Breast epithelium (tissue), 4 donors: ENCODE data around the gene C19orf38. TPM values are rescaled to one million over a fixed set of nuclear protein-coding genes. Genes with fewer than 3 reads are reported as not detected.
"Not testable (repeated sequence)": the region's sequence is repeated elsewhere in the genome, so short reads cannot be mapped to it uniquely, and the experiment has no call there.

Experiments used
- DNase-seq, 2 donors: peaks; one replicate each; pipeline ENCODE4 v3.0.0-alpha.2; 2019; ENCODE audit warnings: low spot score in 2 of 2
- H3K27ac ChIP-seq, 2 donors: fragments of 200-600 bp; sonication (generic) in 1 of 2; one replicate each; pipeline ENCODE4 v1.5.1; 2016 to 2019; ENCODE audit warnings: mild to moderate bottlenecking in 1 of 2
- H3K27me3 ChIP-seq, 2 donors: fragments of 200-600 bp; sonication (generic) in 1 of 2; one replicate each; pipeline versions ENCODE4 v1.5.1 to v1.6.0; 2017 to 2019; ENCODE audit warnings: control low read depth in 1 of 2, mild to moderate bottlenecking in 1 of 2
- H3K36me3 ChIP-seq: fragments of 200-600 bp; one replicate; pipeline ENCODE4 v1.5.1; 2019
- H3K4me1 ChIP-seq, 2 donors: fragments of 200-600 bp; sonication (generic); one replicate each; pipeline ENCODE4 v1.5.1; 2016 to 2019; ENCODE audit warnings: control low read depth in 1 of 2
- H3K4me3 ChIP-seq, 3 donors: fragments of 200-600 bp; sonication (generic); 1 replicate in 2 of 3; 2 replicates in 1 of 3; pipeline ENCODE4 v1.5.1; 2016 to 2019; ENCODE audit warnings: mild to moderate bottlenecking in 3 of 3, moderate library complexity in 2 of 3
- H3K9me3 ChIP-seq, 2 donors: fragments of 200-600 bp; sonication (generic) in 1 of 2; one replicate each; pipeline ENCODE4 v1.5.1; 2016 to 2019; ENCODE audit warnings: control low read depth in 1 of 2
- CTCF ChIP-seq, 3 donors: fragments of 450-650 bp; IDR thresholded peaks; one replicate each; pipeline ENCODE4 v1.5.1; 2016 to 2017; ENCODE audit warnings: antibody characterized with exemption in 3 of 3, mild to moderate bottlenecking in 3 of 3, moderate library complexity in 3 of 3
- POLR2A ChIP-seq: fragments of 450-650 bp; IDR thresholded peaks from one replicate; pipeline ENCODE4 v1.6.1; 2016; ENCODE audit warnings: antibody characterized with exemption, mild to moderate bottlenecking, moderate library complexity
- POLR2AphosphoS5 ChIP-seq, 3 donors: sonication (generic); formaldehyde crosslinking; IDR thresholded peaks; one replicate each; pipeline ENCODE4 v1.6.1; 2017; ENCODE audit warnings: antibody characterized with exemption in 3 of 3
- intact Hi-C: fragments of 100-400 bp; cut with DNase I; formaldehyde crosslinking; loops from one replicate; pipeline ENCODE4 v1.15.1; 2023; ENCODE audit warnings: low total_unique reads
- total RNA-seq, 3 donors: library from RNA; depleted of rRNA; stranded (reverse); fragments of >200 nt; gene quantifications; one replicate each; pipeline ENCODE4 v1.1.0, GENCODE V29; 2016

C19orf38 gene
- total RNA-seq, 3 donors from 2014 or later: 1.3 to 2.7 (median 2.0) TPM

DNA sequence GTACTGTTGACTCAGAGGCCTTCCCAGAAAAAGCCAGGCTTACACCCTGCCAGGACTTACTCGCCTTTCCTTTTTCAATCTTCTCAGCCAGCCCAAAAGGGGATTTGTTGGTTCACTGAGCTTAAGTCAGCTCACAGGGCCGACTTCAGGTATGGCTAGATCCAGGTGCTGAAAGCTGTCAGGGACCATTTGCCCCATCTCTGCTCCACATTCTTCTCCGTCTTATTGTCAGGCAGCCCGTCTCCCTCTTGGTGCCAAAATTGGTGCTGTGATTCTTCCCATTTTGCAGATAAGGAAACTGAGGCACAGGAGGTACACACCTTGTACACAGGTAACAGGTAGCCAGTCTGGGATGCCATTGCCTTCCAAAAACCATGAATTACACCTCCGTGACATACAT is 2.4 kb downstream of the C19orf38 start:
- intact Hi-C loops: no loop called here

GRCh38 chr19:10852098-10852800 is 4.0 kb downstream of the C19orf38 start:
- intact Hi-C loops: no loop called here
- H3K27ac ChIP-seq: no peak overlapping the region
- H3K4me1 ChIP-seq: no peaks in the 10 kb centered on the region
- H3K27me3 ChIP-seq: no peaks in the 10 kb centered on the region
- DNase-seq: no peak
- no peaks in the 10 kb centered on the region for H3K36me3 ChIP-seq
- H3K9me3 ChIP-seq: no peaks in the 10 kb centered on the region
- H3K4me3 ChIP-seq: no peak overlapping the region
- no peak for TF ChIP-seq POLR2AphosphoS5 (IDR thresholded peaks at IDR 0.05)
- TF ChIP-seq POLR2A: no peak
- TF ChIP-seq CTCF (IDR thresholded peaks at IDR 0.05): no peak

More for the DNA sequence above, 2.4 kb downstream of the C19orf38 start:
- Histone ChIP-seq H3K27ac (no peak overlapping the region), H3K27me3 (no peaks in the 10 kb centered on the region), H3K4me1 (no peaks in the 10 kb centered on the region), H3K4me3 (no peak overlapping the region), H3K36me3 (no peaks in the 10 kb centered on the region), H3K9me3 (peaks cover 0 to 7% of the 10 kb centered on the region in 2 donors)
- no peak for DNase-seq
- TF ChIP-seq POLR2AphosphoS5 (IDR thresholded peaks at IDR 0.05) (no peak), CTCF (IDR thresholded peaks at IDR 0.05) (no peak), POLR2A (no peak)

DNA sequence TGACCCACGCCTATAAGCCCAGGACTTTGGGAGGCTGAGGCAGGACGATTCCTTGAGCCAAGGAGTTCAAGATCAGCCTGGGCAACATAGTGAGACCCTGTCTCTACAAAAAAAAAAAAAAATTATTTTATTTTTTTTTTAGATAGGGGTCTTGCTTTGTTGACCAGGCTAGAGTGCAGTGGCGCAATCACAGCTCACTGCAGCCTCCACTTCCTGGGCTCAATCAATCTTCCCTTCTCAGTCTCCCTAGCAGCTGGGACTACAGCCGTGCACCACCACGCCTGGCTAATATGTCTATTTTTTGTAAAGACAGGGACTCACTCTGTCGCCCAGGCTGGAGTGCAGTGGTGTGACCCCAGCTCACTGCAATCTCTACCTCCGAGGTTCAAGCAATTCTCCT is 4.7 kb downstream of the C19orf38 start:
- no peaks in the 10 kb centered on the region for H3K4me1 ChIP-seq

DNA sequence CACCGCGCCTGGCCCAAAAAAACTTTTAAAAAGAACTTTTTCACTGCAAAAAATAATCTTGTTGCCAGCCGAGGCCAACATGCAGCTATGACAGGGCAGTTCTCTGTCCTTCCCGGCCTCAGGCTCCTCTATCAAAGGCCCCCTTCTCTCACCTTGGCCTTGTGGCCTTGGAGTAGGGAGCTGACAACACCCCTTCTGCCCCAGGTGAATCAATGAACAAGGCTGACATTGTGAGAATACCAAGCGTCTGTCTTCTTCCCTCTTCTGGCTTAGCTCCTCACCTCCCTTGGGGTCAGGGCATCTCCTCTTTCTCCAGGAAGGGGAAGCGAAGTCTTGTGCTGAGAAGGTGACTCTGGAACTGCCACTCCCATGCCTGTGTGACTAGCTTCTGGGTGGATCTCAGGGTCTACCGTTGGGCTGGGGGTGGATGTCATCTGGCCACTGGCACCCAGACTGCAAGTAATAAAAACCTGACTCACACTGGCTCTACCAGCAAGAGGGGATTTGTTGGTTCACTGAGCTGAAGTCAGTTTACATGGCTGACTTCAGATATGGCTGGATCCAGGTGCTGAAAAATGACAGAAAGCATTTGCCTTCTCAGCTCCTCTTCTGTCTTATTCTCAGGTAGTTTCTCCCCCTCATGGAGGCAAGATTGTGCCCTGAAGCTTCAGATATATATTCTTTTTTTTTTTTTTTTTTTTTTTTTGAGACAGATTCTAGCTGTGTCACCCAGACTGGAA is 6.3 kb downstream of the C19orf38 start:
- no peaks in the 10 kb centered on the region for H3K36me3 ChIP-seq
- no peaks in the 10 kb centered on the region for H3K27me3 ChIP-seq
- TF ChIP-seq POLR2AphosphoS5 (IDR thresholded peaks at IDR 0.05) (no peak), CTCF (IDR thresholded peaks at IDR 0.05) (no peak), POLR2A (no peak)
- no peaks in the 10 kb centered on the region for H3K9me3 ChIP-seq
- H3K4me1 ChIP-seq: no peaks in the 10 kb centered on the region
- no peak overlapping the region for H3K27ac ChIP-seq
- DNase-seq: no peak
- H3K4me3 ChIP-seq: no peak overlapping the region
- intact Hi-C loops: no loop called here

More for the DNA sequence above, 4.7 kb downstream of the C19orf38 start:
- no peak for DNase-seq
- Histone ChIP-seq H3K4me3 (no peak overlapping the region), H3K36me3 (no peaks in the 10 kb centered on the region), H3K27ac (no peak overlapping the region), H3K9me3 (no peaks in the 10 kb centered on the region), H3K27me3 (no peaks in the 10 kb centered on the region)
- intact Hi-C loops: no loop called here
- no peak for TF ChIP-seq POLR2A
- no peak for TF ChIP-seq CTCF (IDR thresholded peaks at IDR 0.05)
- TF ChIP-seq POLR2AphosphoS5 (IDR thresholded peaks at IDR 0.05): no peak

DNA sequence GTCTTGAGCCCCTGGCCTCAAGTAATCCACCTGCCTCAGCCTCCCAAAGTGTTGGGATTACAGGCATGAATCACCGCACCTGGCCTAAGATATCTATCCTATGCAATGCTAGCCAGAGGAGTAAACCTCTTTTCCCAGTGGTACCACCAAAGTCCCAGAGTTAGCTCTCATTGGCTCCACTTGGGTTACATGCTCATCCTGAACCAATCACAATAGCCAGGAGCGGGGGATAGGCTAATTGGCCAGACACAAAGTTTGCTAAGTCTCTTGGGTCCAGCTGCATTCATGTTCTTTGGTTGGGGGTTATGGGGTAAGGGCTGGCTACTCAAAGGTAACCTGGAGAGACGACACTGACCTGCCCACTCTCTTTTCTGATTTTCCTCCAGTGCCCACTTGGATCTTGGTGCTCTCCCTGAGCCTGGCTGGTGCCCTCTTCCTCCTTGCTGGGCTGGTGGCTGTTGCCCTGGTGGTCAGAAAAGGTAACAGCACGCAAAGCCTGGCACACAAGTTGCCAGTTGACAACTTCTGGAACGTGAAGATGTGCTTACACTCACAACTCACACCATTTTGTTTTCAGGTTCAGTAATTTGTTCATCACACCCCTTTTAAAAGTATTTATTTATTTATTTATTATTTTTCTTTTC is 7.8 kb downstream of the C19orf38 start:
- Histone ChIP-seq H3K9me3 (no peaks in the 10 kb centered on the region), H3K4me3 (no peak overlapping the region), H3K27me3 (no peaks in the 10 kb centered on the region), H3K36me3 (no peaks in the 10 kb centered on the region), H3K27ac (no peak overlapping the region), H3K4me1 (no peaks in the 10 kb centered on the region)
- intact Hi-C loops: no loop called here
- TF ChIP-seq CTCF (IDR thresholded peaks at IDR 0.05): peak in 1 of 3 donors; percentile 24
- TF ChIP-seq POLR2AphosphoS5 (IDR thresholded peaks at IDR 0.05): no peak
- no peak for DNase-seq

GRCh38 chr19:10856899-10857298 is 8.7 kb downstream of the C19orf38 start:
- H3K27ac ChIP-seq, intact Hi-C loops, H3K4me1 ChIP-seq, DNase-seq, H3K4me3 ChIP-seq, H3K27me3 ChIP-seq, H3K9me3 ChIP-seq, H3K36me3 ChIP-seq: not testable (repeated sequence)
